GM12878 (cell line): ENCODE results near the gene GDPD2. TPM values are rescaled to one million over a fixed set of nuclear protein-coding genes. Genes with fewer than 3 reads are reported as not detected.

ENCODE experiments used
- ATAC-seq: fragments of 200-7000 bp; cut with Tn5 transposase; 3 replicates; pipeline ENCODE4 v1.9.1; 2020; ENCODE audit warnings: mild to moderate bottlenecking, moderate library complexity
- BruUV-seq: library from RNA; stranded (reverse); fragments of 400-500 nt; replicated peaks from 2 replicates; lab custom pipeline; 2021; lab: Mats Ljungman, UMichigan
- CTCF ChIA-PET: fragments of 300-600 bp; sonication (Branson Sonifier 250); formaldehyde crosslinking; extraction: SDS; loops from one replicate; lab custom pipeline; 2021; ENCODE audit warnings: inconsistent platforms; lab: Yijun Ruan, JAX
- POLR2A ChIA-PET: fragments of 350-600 bp; formaldehyde crosslinking; extraction: SDS; loops from one replicate; lab custom pipeline; 2021; ENCODE audit warnings: inconsistent platforms; lab: Charles Lee
- RAD21 ChIA-PET: fragments of 300-600 bp; sonication (Branson Sonifier 250); formaldehyde crosslinking; loops from one replicate; lab custom pipeline; 2023; ENCODE audit warnings: antibody characterized with exemption; ENCODE audit not compliant: unreplicated experiment; lab: Charles Lee
- SMC1A ChIA-PET: fragments of 300-600 bp; sonication (Branson Sonifier 250); formaldehyde crosslinking; loops from one replicate; lab custom pipeline; 2023; ENCODE audit not compliant: unreplicated experiment, uncharacterized antibody; lab: Charles Lee
- DNase-seq: peaks from one replicate; pipeline ENCODE4 v3.0.0-alpha.2; 2011; ENCODE audit warnings: low read depth, low spot score
- FAIRE-seq: peaks from 3 replicates; lab custom pipeline; 2011; peaks lifted over from hg19 to GRCh38; lab: Jason Lieb, UNC
- H2AFZ ChIP-seq: 2 replicates; pipeline ENCODE4 v1.6.0; 2011; ENCODE audit warnings: low read depth, low read length, control low read depth; ENCODE audit not compliant: control insufficient read depth
- H3K27ac ChIP-seq: 2 replicates; pipeline ENCODE4 v1.5.1; 2011; ENCODE audit warnings: control low read depth; ENCODE audit not compliant: control insufficient read depth, insufficient read depth
- H3K27me3 ChIP-seq, 2 experiments: replicated peaks in 1 of 2; 2 replicates each; pipeline versions ENCODE4 v1.6.0 to v1.6.1; 2011; ENCODE audit warnings: low read length in 1 of 2; ENCODE audit not compliant: control insufficient read depth in 2 of 2, insufficient read depth in 2 of 2
- H3K36me3 ChIP-seq, 2 experiments: 2 replicates each; pipeline ENCODE4 v1.5.1; 2011; ENCODE audit warnings: low read length in 1 of 2; ENCODE audit not compliant: control insufficient read depth in 2 of 2, insufficient read depth in 2 of 2
- H3K4me1 ChIP-seq: 2 replicates; pipeline ENCODE4 v1.6.1; 2011; ENCODE audit warnings: mild to moderate bottlenecking, low read length, moderate library complexity, mixed read lengths; ENCODE audit not compliant: control insufficient read depth, insufficient read depth
- H3K4me2 ChIP-seq: 2 replicates; pipeline ENCODE4 v1.6.0; 2011; ENCODE audit warnings: control low read depth; ENCODE audit not compliant: control insufficient read depth, insufficient read depth
- H3K4me3 ChIP-seq: fragments of 200-600 bp; sonication (generic); 2 replicates; pipeline ENCODE4 v1.5.1; 2016
- H3K79me2 ChIP-seq: 2 replicates; pipeline ENCODE4 v1.6.0; 2011; ENCODE audit warnings: low read length; ENCODE audit not compliant: control insufficient read depth, insufficient read depth
- H3K9ac ChIP-seq: 2 replicates; pipeline ENCODE4 v1.8.0; 2011; ENCODE audit warnings: low read length, control low read depth, mixed read lengths; ENCODE audit not compliant: control insufficient read depth, insufficient read depth
- H3K9me3 ChIP-seq: replicated peaks from 3 replicates; pipeline ENCODE4 v1.5.1; 2011; ENCODE audit warnings: mild to moderate bottlenecking, low read length; ENCODE audit not compliant: control insufficient read depth, insufficient read depth
- H4K20me1 ChIP-seq: 2 replicates; pipeline ENCODE4 v1.6.0; 2011; ENCODE audit not compliant: control insufficient read depth, insufficient read depth
- EP300 ChIP-seq, 2 experiments: fragments of 150-350 bp in 1 of 2; IDR thresholded peaks; 2 replicates each; pipeline ENCODE4 v1.6.1; 2011 to 2012; ENCODE audit warnings: low read depth in 2 of 2, low read length in 2 of 2, borderline replicate concordance in 1 of 2, improper control_type of control experiment in 1 of 2, inconsistent platforms in 1 of 2; ENCODE audit not compliant: control insufficient read depth in 1 of 2
- HDAC2 ChIP-seq: fragments of 200-600 bp; sonication (generic); IDR thresholded peaks from 2 replicates; pipeline ENCODE4 v1.6.1; 2017
- MYB ChIP-seq: fragments of 150-350 bp; IDR thresholded peaks from 2 replicates; pipeline ENCODE4 v1.6.1; 2014; ENCODE audit warnings: mild to moderate bottlenecking, low read depth, low read length, borderline replicate concordance
- PML ChIP-seq: IDR thresholded peaks from 2 replicates; pipeline ENCODE4 v1.6.1; 2012; ENCODE audit warnings: low read length, inconsistent platforms
- YY1 ChIP-seq: IDR thresholded peaks from 2 replicates; pipeline ENCODE4 v1.6.1; 2011; ENCODE audit warnings: low read depth, mild to moderate bottlenecking, low read length
- ZBED1 ChIP-seq: IDR thresholded peaks from 2 replicates; pipeline ENCODE4 v1.6.1; 2016; ENCODE audit warnings: borderline replicate concordance
- WGBS: methylation state at CpG from one replicate; pipeline ENCODE4 v1.1.6; 2016; ENCODE audit warnings: low lambda C conversion rate; ENCODE audit not compliant: insufficient replicate concordance, insufficient coverage; ENCODE audit errors: missing lambda C conversion rate; 5-methylcytosine and 5-hydroxymethylcytosine counted together
- in situ Hi-C: fragments of 300-500 bp; cut with MboI; formaldehyde crosslinking; loops from 9 replicates; pipeline ENCODE4 v1.14.3; 2018; ENCODE audit warnings: mixed read lengths
- intact Hi-C: fragments of 100-400 bp; cut with micrococcal nuclease; formaldehyde crosslinking; loops from one replicate; pipeline ENCODE4 v1.14.2; 2022; ENCODE audit not compliant: unreplicated experiment
- polyA plus RNA-seq, 11 experiments: library from polyadenylated mRNA; depleted of rRNA in 4 of 11; unstranded in 6 of 11; stranded (reverse) in 5 of 11; fragments of >200 nt; fragmentation: Nextera tagmentation in 4 of 11; fragmentation: Illumina TruSeq in 1 of 11; extraction: Ambion mirVana in 4 of 11; extraction: Trizol in 1 of 11; gene quantifications; 1 replicate in 1 of 11; 2 replicates in 10 of 11; pipeline versions ENCODE4 v1.2.1 to v1.2.3, GENCODE V29; 2011 to 2016; ENCODE audit warnings: inconsistent platforms in 2 of 11, missing spikeins in 2 of 11, low read depth in 1 of 11
- total RNA-seq, 4 experiments: library from RNA; depleted of rRNA in 3 of 4; stranded (reverse); fragments of >200 nt in 3 of 4; fragmentation: Illumina TruSeq in 1 of 4; extraction: Trizol in 1 of 4; gene quantifications; 2 replicates each; pipeline versions ENCODE4 v1.2.1 to v1.2.3, GENCODE V29; 2013 to 2021

Gene GDPD2
- total and polyA plus RNA-seq, 10 of the 15 experiments (the other 5 are each of a cell fraction or from before 2014, with no cell fraction given): 0.04 to 0.11 (median 0.09) TPM; not detected in 7

DNA sequence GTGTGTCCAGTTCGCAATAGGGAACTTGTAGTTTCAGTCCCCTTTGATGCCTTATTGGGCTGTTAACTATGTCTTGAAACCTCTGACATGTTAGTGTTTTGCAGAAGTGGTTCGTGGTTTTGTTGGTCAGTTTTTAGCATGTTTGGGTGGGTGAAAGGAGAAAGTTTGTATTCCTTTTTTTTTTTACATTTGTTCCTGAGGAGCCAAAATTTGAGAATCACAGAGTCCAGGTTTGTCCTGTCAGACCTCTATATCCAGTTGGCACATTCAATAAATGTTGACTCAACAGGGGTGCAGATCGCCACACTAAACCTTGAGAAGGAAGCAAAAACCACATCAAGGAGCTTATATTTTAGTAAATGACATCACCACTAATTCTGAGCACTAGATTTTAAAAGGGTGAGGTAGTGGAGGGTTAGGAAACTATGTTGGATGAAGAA is 47.8 kb downstream of the GDPD2 start (continued):
- TF ChIP-seq EP300 (IDR thresholded peaks at IDR 0.05; ENCODE audit: borderline replicate concordance in 1 of 2, control insufficient read depth in 1 of 2, low read depth in 2 of 2, low read length in 2 of 2): peak in 1 of 2 experiments; percentile 27; a peak in 1 of 4 replicates
- TF ChIP-seq ZBED1: no peak

DNA sequence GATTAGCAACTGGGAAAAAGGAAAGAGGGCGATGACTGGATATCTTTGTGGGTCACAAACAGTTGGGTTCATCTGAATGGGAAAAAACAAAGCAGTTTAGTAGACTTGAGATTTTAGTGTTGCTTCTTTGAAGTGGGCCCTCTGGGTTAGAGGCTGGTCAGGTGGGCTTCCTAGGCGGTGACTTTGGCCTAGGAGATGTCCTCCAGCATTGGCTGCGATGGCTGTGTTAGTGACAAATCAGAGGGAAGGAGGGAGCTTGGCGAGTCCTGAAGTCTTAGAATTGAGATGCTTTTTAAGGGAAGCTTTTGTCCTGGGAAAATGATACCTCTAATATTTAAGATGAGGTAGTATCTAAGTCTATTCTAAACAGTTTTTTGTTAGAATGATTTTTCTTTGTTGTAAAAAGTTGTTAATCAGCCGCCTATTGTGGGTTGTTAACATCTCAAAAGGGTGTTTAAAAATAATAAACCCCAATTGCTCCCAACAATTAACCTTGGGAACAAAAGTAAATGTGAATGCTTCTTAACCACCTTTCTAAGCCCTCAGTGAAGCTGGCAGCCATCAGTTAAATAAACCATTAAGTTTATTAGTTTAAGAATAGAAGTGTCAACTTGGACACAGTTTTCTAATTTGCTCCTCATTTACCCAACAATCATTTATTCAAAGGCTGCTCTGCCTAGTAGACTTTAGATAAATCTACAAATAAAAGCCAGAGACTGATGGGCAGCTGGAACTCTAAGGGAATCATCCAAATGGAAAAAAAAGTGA is 53.2 kb downstream of the GDPD2 start:
- no peaks in the 10 kb centered on the region for H3K36me3 ChIP-seq
- no peak overlapping the region for H2AFZ ChIP-seq
- no peak overlapping the region for H3K4me3 ChIP-seq
- no peak overlapping the region for H3K9ac ChIP-seq
- no peaks in the 10 kb centered on the region for H4K20me1 ChIP-seq
- DNase-seq (no peak), ATAC-seq (no peak), FAIRE-seq (no peak)
- WGBS: 42% methylated on average over 5 of the region's 5 CpGs
- SMC1A ChIA-PET: no interaction called here
- CTCF ChIA-PET: interaction anchor here (0.8 to 1.0 kb wide), 3 partner anchors 12 to 78 kb away, joined by 3 read pairs; no protein-coding TSS in a partner anchor
- TF ChIP-seq YY1 (no peak), MYB (no peak), HDAC2 (no peak), PML (no peak)
- BruUV-seq: no TSS peak
- H3K79me2 ChIP-seq: no peaks in the 10 kb centered on the region
- intact Hi-C loops (no loop called here), in situ Hi-C loops (no loop called here)
- RAD21 ChIA-PET: no interaction called here
- H3K4me1 ChIP-seq: no peaks in the 10 kb centered on the region
- H3K4me2 ChIP-seq: no peak overlapping the region
- H3K27me3 ChIP-seq: no peaks in the 10 kb centered on the region
- POLR2A ChIA-PET: no interaction called here
- H3K27ac ChIP-seq: no peak overlapping the region
- H3K9me3 ChIP-seq: no peaks in the 10 kb centered on the region
